GM12875 (cell line): ENCODE results near the gene ZMIZ1.

Source experiments
- H3K4me3 ChIP-seq: one replicate; pipeline ENCODE4 v1.5.1; 2011; ENCODE audit warnings: low read depth, low read length, control low read depth
- CTCF ChIP-seq: IDR thresholded peaks from 2 replicates; pipeline ENCODE4 v1.5.1; 2011; ENCODE audit warnings: low read depth, mild to moderate bottlenecking, control low read depth, inconsistent platforms, low read length, moderate library complexity, borderline replicate concordance; ENCODE audit not compliant: insufficient read depth

Gene ZMIZ1

DNA sequence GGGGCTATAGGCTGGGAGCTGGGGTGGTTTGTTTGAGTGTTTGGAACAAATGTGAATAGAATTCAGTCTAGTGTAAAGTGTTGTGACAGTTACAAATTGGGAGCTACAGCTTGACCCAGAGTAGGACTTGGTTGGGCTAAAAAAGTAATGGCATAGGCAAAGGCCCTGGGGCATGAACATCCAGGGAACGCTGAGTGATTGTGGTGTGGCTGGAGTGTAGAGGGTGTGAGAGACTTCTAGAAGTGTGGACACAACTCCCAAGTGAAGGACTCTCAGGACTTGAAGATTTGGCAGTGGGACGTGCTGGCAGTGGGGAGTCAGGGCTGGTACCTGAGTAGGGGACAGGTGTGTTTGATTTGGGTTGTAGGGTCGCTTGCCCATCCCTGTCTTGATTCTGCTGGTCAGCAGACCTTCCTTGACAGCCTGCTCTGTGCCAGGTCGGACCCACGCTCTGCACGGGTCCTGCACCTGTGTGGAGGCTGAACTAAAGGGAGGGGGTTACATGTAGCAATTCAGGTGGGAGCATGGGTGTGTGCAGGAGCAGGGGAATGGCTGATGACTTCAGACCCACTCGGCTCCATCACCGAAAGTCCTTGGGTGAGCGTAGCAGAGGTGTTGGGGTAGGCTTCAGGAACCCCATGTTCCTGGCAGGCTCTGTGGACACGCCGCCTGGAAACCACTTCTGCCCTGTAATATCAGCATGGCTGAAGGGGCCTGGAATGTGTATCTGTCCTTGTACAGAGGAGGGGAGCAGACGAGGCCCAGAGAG, 43.3 kb downstream of the ZMIZ1 start:
- H3K4me3 ChIP-seq: no peak overlapping the region
- TF ChIP-seq CTCF: no peak

- H3K4me3 ChIP-seq: no peak overlapping the region
- no peak for TF ChIP-seq CTCF
Observed at GRCh38 chr10:79112881-79113431, 44.2 kb downstream of the ZMIZ1 start.

- H3K4me3 ChIP-seq: no peak overlapping the region
Observed at GRCh38 chr10:79113827-79114226, 45.1 kb downstream of the ZMIZ1 start.

DNA sequence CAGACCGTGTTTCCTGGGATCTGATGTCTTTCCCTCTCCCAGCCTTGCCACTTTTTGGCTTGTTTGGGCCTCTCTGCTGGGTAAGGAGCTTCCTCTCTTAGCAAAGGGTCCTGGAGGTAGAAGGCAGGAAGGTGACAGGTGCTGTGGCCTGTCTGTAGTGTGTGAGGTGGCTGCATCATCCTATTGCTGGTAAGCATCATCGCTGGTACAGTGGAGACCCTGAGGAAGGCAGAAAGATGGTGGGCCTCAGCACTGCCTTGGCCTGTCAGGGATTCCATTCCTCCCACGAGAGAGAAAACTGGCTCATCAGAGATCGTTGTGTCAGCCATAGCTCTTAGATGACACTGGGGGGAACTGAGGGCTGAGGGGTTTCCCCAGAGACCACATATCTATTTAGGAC, 46.5 kb downstream of the ZMIZ1 start:
- no peak overlapping the region for H3K4me3 ChIP-seq
- no peak for TF ChIP-seq CTCF

More at GRCh38 chr10:79113827-79114226, 45.1 kb downstream of the ZMIZ1 start:
- TF ChIP-seq CTCF: no peak

DNA sequence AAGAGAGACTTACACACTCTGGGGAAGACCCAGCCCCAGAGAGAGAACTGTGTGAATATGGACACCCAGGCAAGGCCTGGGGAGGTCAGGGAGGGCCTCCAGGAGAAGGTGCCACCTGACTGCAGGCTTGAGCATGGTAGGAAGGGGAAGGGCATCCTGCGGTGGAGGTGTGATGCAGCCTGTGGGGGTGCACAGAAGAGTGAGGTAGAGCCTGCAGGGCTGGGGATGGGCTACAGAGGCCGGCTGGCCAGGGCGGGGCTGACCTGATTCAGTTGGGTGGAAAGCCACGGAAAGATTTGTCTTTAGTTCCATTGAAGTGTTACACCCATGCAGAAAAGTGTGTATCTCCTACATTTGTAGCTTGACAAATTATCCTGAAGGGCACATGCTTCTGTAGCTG, 47.6 kb downstream of the ZMIZ1 start:
- no peak for TF ChIP-seq CTCF
- H3K4me3 ChIP-seq: no peak overlapping the region

- no peak overlapping the region for H3K4me3 ChIP-seq
- TF ChIP-seq CTCF: no peak
Observed at GRCh38 chr10:79116801-79117723, 48.3 kb downstream of the ZMIZ1 start.
